Hepatocyte (in vitro differentiated cells): ENCODE data around the gene IFNA1.

Source experiments
- EZH2 ChIP-seq: fragments of 200-600 bp; sonication (generic); IDR thresholded peaks from 2 replicates; pipeline ENCODE4 v1.6.1; 2016; ENCODE audit warnings: antibody characterized with exemption, mild to moderate bottlenecking, borderline replicate concordance
- EZH2phosphoT487 ChIP-seq: fragments of 200-600 bp; sonication (generic); IDR thresholded peaks from one replicate; pipeline ENCODE4 v1.6.1; 2018; ENCODE audit warnings: antibody characterized with exemption, mild to moderate bottlenecking, low read depth, moderate library complexity; ENCODE audit not compliant: unreplicated experiment, severe bottlenecking
- TF ChIP-seq, protein P1 (sequence below): fragments of 200-600 bp; sonication (generic); IDR thresholded peaks from 2 replicates; pipeline ENCODE4 v1.5.1; 2016; ENCODE audit warnings: antibody characterized with exemption, mild to moderate bottlenecking; ENCODE audit not compliant: poor library complexity

DNA sequence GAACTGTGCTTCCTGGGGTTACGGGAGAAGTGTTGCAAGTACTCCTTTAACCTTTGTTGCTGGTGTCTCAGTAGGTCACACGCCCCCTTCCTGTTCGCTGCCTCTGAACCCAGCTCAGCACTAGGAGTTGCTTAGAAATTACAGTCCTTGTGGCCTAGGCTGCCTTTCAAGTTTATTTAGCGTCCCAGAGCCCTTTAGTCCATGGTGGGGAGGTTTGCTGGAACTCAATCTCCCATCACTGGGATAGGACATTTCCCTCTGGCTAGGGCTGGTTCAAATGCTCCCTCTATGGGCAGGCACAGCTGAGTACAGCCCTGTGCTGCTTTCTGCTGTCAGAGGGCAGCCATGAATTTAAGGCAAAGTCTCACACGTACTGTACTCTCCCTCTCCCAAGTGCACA, 26.6 kb upstream of the IFNA1 start:
- TF ChIP-seq, protein P1, sequence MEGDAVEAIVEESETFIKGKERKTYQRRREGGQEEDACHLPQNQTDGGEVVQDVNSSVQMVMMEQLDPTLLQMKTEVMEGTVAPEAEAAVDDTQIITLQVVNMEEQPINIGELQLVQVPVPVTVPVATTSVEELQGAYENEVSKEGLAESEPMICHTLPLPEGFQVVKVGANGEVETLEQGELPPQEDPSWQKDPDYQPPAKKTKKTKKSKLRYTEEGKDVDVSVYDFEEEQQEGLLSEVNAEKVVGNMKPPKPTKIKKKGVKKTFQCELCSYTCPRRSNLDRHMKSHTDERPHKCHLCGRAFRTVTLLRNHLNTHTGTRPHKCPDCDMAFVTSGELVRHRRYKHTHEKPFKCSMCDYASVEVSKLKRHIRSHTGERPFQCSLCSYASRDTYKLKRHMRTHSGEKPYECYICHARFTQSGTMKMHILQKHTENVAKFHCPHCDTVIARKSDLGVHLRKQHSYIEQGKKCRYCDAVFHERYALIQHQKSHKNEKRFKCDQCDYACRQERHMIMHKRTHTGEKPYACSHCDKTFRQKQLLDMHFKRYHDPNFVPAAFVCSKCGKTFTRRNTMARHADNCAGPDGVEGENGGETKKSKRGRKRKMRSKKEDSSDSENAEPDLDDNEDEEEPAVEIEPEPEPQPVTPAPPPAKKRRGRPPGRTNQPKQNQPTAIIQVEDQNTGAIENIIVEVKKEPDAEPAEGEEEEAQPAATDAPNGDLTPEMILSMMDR = no peak
- TF ChIP-seq EZH2phosphoT487 (no peak), EZH2 (no peak)
